ENCODE data around the gene SARM1. TPM values are rescaled to one million over a fixed set of nuclear protein-coding genes. Genes with fewer than 3 reads are reported as not detected.

SARM1 gene
- total and polyA plus RNA-seq, 2 of the 13 experiments (the other 11 are each of a cell fraction or from before 2014, with no cell fraction given) = 0.73 to 0.86 TPM

DNA sequence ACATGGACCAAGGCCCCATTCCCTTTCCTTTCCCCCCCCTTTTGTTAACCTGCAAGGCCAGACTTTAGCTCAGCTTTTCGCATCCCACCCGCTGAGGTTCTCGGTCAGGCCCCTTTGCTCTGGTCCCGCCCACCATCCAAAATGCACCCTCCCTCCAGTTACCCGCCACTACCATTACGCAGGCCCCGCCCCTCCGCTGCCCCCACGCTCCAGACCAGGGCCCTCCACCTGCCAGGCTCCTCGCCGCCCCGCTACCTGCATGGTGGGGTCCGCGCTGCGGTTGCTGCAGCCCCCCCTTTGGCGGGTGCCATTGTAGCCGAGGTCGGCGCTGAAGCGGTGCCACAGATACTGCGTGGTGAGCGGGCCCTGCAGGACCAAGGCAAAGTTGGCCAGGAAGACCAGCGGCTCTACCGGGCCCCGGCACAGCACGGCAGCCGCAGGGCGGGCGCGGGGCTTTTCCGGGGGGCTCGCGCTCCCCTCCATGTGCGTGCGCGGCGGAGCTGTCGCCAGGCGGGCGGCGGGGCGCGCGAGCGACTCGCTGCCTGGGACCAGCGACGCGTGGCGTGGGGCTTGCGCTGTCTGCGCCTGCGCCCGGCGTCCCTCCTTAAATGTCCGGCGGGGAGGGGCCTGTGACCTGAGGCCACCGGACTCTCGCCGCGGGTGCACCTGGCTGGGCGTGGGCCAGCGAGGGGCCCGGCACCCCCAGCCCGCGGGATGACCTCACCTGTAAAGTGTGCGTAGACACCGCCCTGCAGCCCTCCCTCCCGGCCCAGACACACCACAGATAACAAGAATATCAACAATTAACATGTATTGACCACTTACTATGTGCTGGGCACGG lies 34.4 kb downstream of the SARM1 start, which contains the start of gene SLC46A1 (continued):
- TF ChIP-seq, protein P1, sequence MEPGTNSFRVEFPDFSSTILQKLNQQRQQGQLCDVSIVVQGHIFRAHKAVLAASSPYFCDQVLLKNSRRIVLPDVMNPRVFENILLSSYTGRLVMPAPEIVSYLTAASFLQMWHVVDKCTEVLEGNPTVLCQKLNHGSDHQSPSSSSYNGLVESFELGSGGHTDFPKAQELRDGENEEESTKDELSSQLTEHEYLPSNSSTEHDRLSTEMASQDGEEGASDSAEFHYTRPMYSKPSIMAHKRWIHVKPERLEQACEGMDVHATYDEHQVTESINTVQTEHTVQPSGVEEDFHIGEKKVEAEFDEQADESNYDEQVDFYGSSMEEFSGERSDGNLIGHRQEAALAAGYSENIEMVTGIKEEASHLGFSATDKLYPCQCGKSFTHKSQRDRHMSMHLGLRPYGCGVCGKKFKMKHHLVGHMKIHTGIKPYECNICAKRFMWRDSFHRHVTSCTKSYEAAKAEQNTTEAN (CRISPR knock-in tag; conservative IDR thresholded peaks at IDR 0.05) = no peak
- TF ChIP-seq ZSCAN25 (CRISPR knock-in tag; IDR thresholded peaks at IDR 0.05) (no peak; the same call in 1 of the 2 replicates), ZNF180 (CRISPR knock-in tag; IDR thresholded peaks at IDR 0.05; ENCODE audit: borderline replicate concordance, low read depth) (no peak), ZBTB39 (CRISPR knock-in tag; IDR thresholded peaks at IDR 0.05) (no peak), CENPX (CRISPR knock-in tag; IDR thresholded peaks at IDR 0.05) (no peak), ZNF317 (CRISPR knock-in tag; IDR thresholded peaks at IDR 0.05) (no peak), NFYB (CRISPR knock-in tag; IDR thresholded peaks at IDR 0.05) (no peak), STAG1 (CRISPR knock-in tag; IDR thresholded peaks at IDR 0.05) (no peak), ZXDC (CRISPR knock-in tag; IDR thresholded peaks at IDR 0.05) (no peak), KLF13 (CRISPR knock-in tag; IDR thresholded peaks at IDR 0.05) (no peak), MEIS1 (CRISPR knock-in tag; IDR thresholded peaks at IDR 0.05; ENCODE audit: borderline replicate concordance) (no peak), ZNF121 (CRISPR knock-in tag; IDR thresholded peaks at IDR 0.05) (0 out of 2 replicates have a peak, but pooled peaks have one; percentile 25), ATRX (CRISPR knock-in tag; IDR thresholded peaks at IDR 0.05; ENCODE audit: borderline replicate concordance) (no peak), ETV6 (CRISPR knock-in tag; conservative IDR thresholded peaks at IDR 0.05) (no peak), GATAD2A (CRISPR knock-in tag; IDR thresholded peaks at IDR 0.05) (no peak), GATAD1 (CRISPR knock-in tag; IDR thresholded peaks at IDR 0.05) (peak; percentile 54; the same call in 1 of the 2 replicates), HHEX (CRISPR knock-in tag; IDR thresholded peaks at IDR 0.05) (no peak)
- TF ChIP-seq, protein P2, sequence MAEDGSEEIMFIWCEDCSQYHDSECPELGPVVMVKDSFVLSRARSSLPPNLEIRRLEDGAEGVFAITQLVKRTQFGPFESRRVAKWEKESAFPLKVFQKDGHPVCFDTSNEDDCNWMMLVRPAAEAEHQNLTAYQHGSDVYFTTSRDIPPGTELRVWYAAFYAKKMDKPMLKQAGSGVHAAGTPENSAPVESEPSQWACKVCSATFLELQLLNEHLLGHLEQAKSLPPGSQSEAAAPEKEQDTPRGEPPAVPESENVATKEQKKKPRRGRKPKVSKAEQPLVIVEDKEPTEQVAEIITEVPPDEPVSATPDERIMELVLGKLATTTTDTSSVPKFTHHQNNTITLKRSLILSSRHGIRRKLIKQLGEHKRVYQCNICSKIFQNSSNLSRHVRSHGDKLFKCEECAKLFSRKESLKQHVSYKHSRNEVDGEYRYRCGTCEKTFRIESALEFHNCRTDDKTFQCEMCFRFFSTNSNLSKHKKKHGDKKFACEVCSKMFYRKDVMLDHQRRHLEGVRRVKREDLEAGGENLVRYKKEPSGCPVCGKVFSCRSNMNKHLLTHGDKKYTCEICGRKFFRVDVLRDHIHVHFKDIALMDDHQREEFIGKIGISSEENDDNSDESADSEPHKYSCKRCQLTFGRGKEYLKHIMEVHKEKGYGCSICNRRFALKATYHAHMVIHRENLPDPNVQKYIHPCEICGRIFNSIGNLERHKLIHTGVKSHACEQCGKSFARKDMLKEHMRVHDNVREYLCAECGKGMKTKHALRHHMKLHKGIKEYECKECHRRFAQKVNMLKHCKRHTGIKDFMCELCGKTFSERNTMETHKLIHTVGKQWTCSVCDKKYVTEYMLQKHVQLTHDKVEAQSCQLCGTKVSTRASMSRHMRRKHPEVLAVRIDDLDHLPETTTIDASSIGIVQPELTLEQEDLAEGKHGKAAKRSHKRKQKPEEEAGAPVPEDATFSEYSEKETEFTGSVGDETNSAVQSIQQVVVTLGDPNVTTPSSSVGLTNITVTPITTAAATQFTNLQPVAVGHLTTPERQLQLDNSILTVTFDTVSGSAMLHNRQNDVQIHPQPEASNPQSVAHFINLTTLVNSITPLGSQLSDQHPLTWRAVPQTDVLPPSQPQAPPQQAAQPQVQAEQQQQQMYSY (CRISPR knock-in tag; IDR thresholded peaks at IDR 0.05) = peak; percentile 28; the same call in 1 of the 2 replicates
- TF ChIP-seq, protein P3, sequence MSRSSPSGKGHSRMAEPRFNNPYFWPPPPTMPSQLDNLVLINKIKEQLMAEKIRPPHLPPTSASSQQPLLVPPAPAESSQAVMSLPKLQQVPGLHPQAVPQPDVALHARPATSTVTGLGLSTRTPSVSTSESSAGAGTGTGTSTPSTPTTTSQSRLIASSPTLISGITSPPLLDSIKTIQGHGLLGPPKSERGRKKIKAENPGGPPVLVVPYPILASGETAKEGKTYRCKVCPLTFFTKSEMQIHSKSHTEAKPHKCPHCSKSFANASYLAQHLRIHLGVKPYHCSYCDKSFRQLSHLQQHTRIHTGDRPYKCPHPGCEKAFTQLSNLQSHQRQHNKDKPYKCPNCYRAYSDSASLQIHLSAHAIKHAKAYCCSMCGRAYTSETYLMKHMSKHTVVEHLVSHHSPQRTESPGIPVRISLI (CRISPR knock-in tag; IDR thresholded peaks at IDR 0.05; ENCODE audit: borderline replicate concordance) = 0 out of 2 replicates have a peak, but pooled peaks have one; percentile 7
